Measurements from ENCODE around the gene ADD2. TPM values are rescaled to one million over a fixed set of nuclear protein-coding genes. Genes with fewer than 3 reads are reported as not detected.

Gene ADD2
- total RNA-seq, 3 donors from 2014 or later (not counting 1 experiment from before 2014, with no cell fraction given), result 0.16 to 1.4 (median 0.40) TPM

GRCh38 chr2:70775141-70775540, 7.1 kb upstream of the ADD2 start:
- H3K9me3 ChIP-seq (ENCODE audit: control insufficient read depth, insufficient read depth, low read length), result no peaks in the 10 kb centered on the region
- TF ChIP-seq, protein P1, sequence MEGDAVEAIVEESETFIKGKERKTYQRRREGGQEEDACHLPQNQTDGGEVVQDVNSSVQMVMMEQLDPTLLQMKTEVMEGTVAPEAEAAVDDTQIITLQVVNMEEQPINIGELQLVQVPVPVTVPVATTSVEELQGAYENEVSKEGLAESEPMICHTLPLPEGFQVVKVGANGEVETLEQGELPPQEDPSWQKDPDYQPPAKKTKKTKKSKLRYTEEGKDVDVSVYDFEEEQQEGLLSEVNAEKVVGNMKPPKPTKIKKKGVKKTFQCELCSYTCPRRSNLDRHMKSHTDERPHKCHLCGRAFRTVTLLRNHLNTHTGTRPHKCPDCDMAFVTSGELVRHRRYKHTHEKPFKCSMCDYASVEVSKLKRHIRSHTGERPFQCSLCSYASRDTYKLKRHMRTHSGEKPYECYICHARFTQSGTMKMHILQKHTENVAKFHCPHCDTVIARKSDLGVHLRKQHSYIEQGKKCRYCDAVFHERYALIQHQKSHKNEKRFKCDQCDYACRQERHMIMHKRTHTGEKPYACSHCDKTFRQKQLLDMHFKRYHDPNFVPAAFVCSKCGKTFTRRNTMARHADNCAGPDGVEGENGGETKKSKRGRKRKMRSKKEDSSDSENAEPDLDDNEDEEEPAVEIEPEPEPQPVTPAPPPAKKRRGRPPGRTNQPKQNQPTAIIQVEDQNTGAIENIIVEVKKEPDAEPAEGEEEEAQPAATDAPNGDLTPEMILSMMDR (IDR thresholded peaks at IDR 0.05), result no peak
- Mint-ChIP-seq H3K4me3 (no peak overlapping the region), H3K27ac (no peak overlapping the region), H3K36me3 (no peaks in the 10 kb centered on the region), H3K9me3 (no peaks in the 10 kb centered on the region), H3K27me3 (ENCODE audit: low read depth in 2 of 2) (peaks cover 55 to 65% of the 10 kb centered on the region in 2 donors), H3K4me1 (peaks cover 0 to 2% of the 10 kb centered on the region in 2 donors)
- H3K27ac ChIP-seq (ENCODE audit: low read length), result no peak overlapping the region
- no peaks in the 10 kb centered on the region for H3K4me1 ChIP-seq (ENCODE audit: control insufficient read depth, insufficient read depth, low read length)
- 94% methylated on average over 2 of the region's 2 CpGs for WGBS (ENCODE audit: insufficient coverage)
- DNase-seq (no peak), ATAC-seq (no peak)
- intact Hi-C loops (cut with micrococcal nuclease), result no loop called here
- peaks cover 8% of the 10 kb centered on the region for H3K27me3 ChIP-seq (ENCODE audit: control insufficient read depth, insufficient read depth, low read length)
- no peaks in the 10 kb centered on the region for H3K36me3 ChIP-seq (ENCODE audit: control insufficient read depth, insufficient read depth, low read length)
- H3K4me3 ChIP-seq (ENCODE audit: low read length), result no peak overlapping the region

DNA sequence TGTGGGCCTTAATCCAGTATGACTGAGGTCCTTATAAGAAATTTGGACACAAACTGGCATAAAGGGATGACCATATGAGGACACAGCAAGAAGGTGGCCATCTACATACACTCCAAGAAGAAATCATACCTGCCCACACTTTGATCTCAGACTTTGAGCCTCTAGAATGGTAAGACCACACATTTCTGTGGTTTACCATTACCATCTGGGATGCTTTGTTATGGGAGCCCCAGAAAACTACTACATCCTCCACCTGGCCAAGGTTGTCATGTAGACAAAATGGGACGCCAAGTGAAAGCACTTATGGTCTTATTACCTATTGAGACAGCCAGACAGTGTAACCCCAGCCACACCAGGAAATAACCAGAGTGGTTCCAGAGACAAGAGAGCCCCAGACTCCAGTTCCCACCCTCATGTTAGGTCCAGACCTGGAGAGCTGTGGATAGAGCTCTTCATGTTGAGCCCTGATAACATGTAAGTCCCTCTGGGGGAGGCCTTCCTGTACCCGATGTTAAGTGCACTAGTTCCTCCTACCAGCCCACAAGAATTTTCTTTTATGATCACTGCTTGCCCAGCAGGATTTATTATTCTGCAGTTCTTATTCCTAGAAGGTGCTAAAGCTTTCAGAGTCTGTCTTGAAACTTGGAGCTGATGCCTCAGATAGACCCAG, 4.6 kb upstream of the ADD2 start:
- Mint-ChIP-seq H3K27ac (no peak overlapping the region), H3K9me3 (no peaks in the 10 kb centered on the region), H3K27me3 (ENCODE audit: low read depth in 2 of 2) (peaks cover 63 to 74% of the 10 kb centered on the region in 2 donors), H3K4me1 (peaks cover 11 to 14% of the 10 kb centered on the region in 2 donors), H3K4me3 (no peak overlapping the region), H3K36me3 (no peaks in the 10 kb centered on the region)
- no peak for DNase-seq
- 48% methylated on average over 2 of the region's 2 CpGs for WGBS (ENCODE audit: insufficient coverage)
- Histone ChIP-seq H3K4me1 (ENCODE audit: control insufficient read depth, insufficient read depth, low read length) (peaks cover 4% of the 10 kb centered on the region), H3K27ac (ENCODE audit: low read length) (no peak overlapping the region), H3K36me3 (ENCODE audit: control insufficient read depth, insufficient read depth, low read length) (no peaks in the 10 kb centered on the region), H3K9me3 (ENCODE audit: control insufficient read depth, insufficient read depth, low read length) (no peaks in the 10 kb centered on the region), H3K27me3 (ENCODE audit: control insufficient read depth, insufficient read depth, low read length) (peaks cover 17% of the 10 kb centered on the region), H3K4me3 (ENCODE audit: low read length) (no peak overlapping the region)
- intact Hi-C loops (cut with micrococcal nuclease), result no loop called here
- TF ChIP-seq, protein P1 (IDR thresholded peaks at IDR 0.05), result no peak
- ATAC-seq, result no peak

DNA sequence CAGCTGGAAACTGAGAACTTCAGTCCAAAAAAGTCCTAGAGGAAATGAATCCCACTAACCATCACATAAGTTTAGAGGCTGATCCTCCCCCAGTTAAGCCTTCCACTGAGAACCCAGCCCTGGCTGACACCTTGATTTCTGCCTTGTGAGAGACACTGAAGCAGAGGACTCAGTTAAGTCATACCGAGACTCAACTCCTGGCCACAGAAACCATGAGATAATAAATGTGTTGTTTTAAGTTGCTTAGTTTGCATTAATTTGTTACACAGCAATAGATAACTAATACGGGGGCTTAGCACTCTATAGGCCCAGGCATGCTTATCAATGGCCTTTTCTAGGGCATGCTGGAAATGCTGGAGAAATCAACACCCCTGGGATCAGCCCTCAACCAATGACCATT, 3.4 kb upstream of the ADD2 start:
- Mint-ChIP-seq H3K27ac (no peak overlapping the region), H3K4me1 (peaks cover 17 to 20% of the 10 kb centered on the region in 2 donors), H3K4me3 (no peak overlapping the region), H3K36me3 (no peaks in the 10 kb centered on the region), H3K9me3 (no peaks in the 10 kb centered on the region), H3K27me3 (ENCODE audit: low read depth in 2 of 2) (peaks cover 67 to 75% of the 10 kb centered on the region in 2 donors)
- no peak overlapping the region for H3K27ac ChIP-seq (ENCODE audit: low read length)
- peaks cover 13% of the 10 kb centered on the region for H3K4me1 ChIP-seq (ENCODE audit: control insufficient read depth, insufficient read depth, low read length)
- TF ChIP-seq, protein P1 (IDR thresholded peaks at IDR 0.05), result no peak
- intact Hi-C loops (cut with micrococcal nuclease), result no loop called here
- WGBS (ENCODE audit: insufficient coverage), result 76% methylated on average over 2 of the region's 2 CpGs
- DNase-seq (no peak), ATAC-seq (no peak)
- no peaks in the 10 kb centered on the region for H3K36me3 ChIP-seq (ENCODE audit: control insufficient read depth, insufficient read depth, low read length)
- H3K27me3 ChIP-seq (ENCODE audit: control insufficient read depth, insufficient read depth, low read length), result peaks cover 24% of the 10 kb centered on the region
- no peaks in the 10 kb centered on the region for H3K9me3 ChIP-seq (ENCODE audit: control insufficient read depth, insufficient read depth, low read length)
- no peak overlapping the region for H3K4me3 ChIP-seq (ENCODE audit: low read length)

- no peaks in the 10 kb centered on the region for H3K36me3 Mint-ChIP-seq
These were observed 1.4 kb upstream of the ADD2 start for GRCh38 chr2:70769450-70769849.

More at GRCh38 chr2:70769450-70769849, 1.4 kb upstream of the ADD2 start:
- peaks cover 68% of the 10 kb centered on the region in 2 donors for H3K27me3 Mint-ChIP-seq (ENCODE audit: low read depth in 2 of 2)
- intact Hi-C loops (cut with micrococcal nuclease), result no loop called here
- no peaks in the 10 kb centered on the region for H3K9me3 Mint-ChIP-seq
- DNase-seq (no peak), ATAC-seq (no peak)
- H3K36me3 ChIP-seq (ENCODE audit: control insufficient read depth, insufficient read depth, low read length), result no peaks in the 10 kb centered on the region
- peak overlapping the region; percentile 84 for H3K4me3 Mint-ChIP-seq
- no peak overlapping the region for H3K27ac ChIP-seq (ENCODE audit: low read length)
- H3K4me1 Mint-ChIP-seq, result peaks cover 19 to 22% of the 10 kb centered on the region in 2 donors
- H3K27ac Mint-ChIP-seq, result no peak overlapping the region
- peaks cover 26% of the 10 kb centered on the region for H3K27me3 ChIP-seq (ENCODE audit: control insufficient read depth, insufficient read depth, low read length)
- H3K4me3 ChIP-seq (ENCODE audit: low read length), result no peak overlapping the region
- H3K9me3 ChIP-seq (ENCODE audit: control insufficient read depth, insufficient read depth, low read length), result no peaks in the 10 kb centered on the region
- WGBS (ENCODE audit: insufficient coverage), result 73% methylated on average over 2 of the region's 2 CpGs
- peaks cover 14% of the 10 kb centered on the region for H3K4me1 ChIP-seq (ENCODE audit: control insufficient read depth, insufficient read depth, low read length)
- TF ChIP-seq, protein P1 (IDR thresholded peaks at IDR 0.05), result no peak
